HEK293T (cell line): ENCODE data around the gene DEUP1.
"Not testable (repeated sequence)": the region's sequence is repeated elsewhere in the genome, so short reads cannot be mapped to it uniquely, and the experiment has no call there.

Experiments used
- CTCF ChIA-PET: fragments of 350-600 bp; formaldehyde crosslinking; extraction: SDS; loops from one replicate; lab custom pipeline; 2021; ENCODE audit warnings: antibody characterized with exemption, inconsistent platforms; lab: Yijun Ruan, JAX
- POLR2A ChIA-PET: fragments of 350-600 bp; formaldehyde crosslinking; extraction: SDS; loops from one replicate; lab custom pipeline; 2020; ENCODE audit warnings: antibody characterized with exemption, inconsistent platforms; lab: Yijun Ruan, JAX
- DNase-seq: peaks from one replicate; pipeline ENCODE4 v3.0.0; 2012; ENCODE audit warnings: mixed read lengths; ENCODE audit errors: extremely low spot score
- ARNT ChIP-seq: fragments of 450-650 bp; IDR thresholded peaks from 2 replicates; pipeline ENCODE4 v1.6.1; 2017; ENCODE audit warnings: mild to moderate bottlenecking
- BHLHE40 ChIP-seq: fragments of 450-650 bp; IDR thresholded peaks from 2 replicates; pipeline ENCODE4 v1.6.1; 2016; ENCODE audit warnings: mild to moderate bottlenecking, moderate library complexity, borderline replicate concordance
- CTBP1 ChIP-seq: fragments of 450-650 bp; IDR thresholded peaks from 2 replicates; pipeline ENCODE4 v1.6.1; 2016; ENCODE audit warnings: borderline replicate concordance
- ELF4 ChIP-seq: fragments of 450-650 bp; IDR thresholded peaks from 2 replicates; pipeline ENCODE4 v1.6.1; 2017; ENCODE audit warnings: antibody characterized with exemption
- FOXA1 ChIP-seq: fragments of 450-650 bp; IDR thresholded peaks from 2 replicates; pipeline ENCODE4 v1.6.1; 2016; ENCODE audit warnings: mild to moderate bottlenecking
- FOXK2 ChIP-seq: fragments of 450-650 bp; IDR thresholded peaks from 2 replicates; pipeline ENCODE4 v1.6.1; 2016; ENCODE audit warnings: mild to moderate bottlenecking
- FOXM1 ChIP-seq: fragments of 450-650 bp; IDR thresholded peaks from 2 replicates; pipeline ENCODE4 v1.6.1; 2017; ENCODE audit warnings: mild to moderate bottlenecking, borderline replicate concordance
- HDGF ChIP-seq: fragments of 450-650 bp; IDR thresholded peaks from 2 replicates; pipeline ENCODE4 v1.6.1; 2017; ENCODE audit warnings: antibody characterized with exemption, borderline replicate concordance
- L3MBTL2 ChIP-seq: fragments of 450-650 bp; conservative IDR thresholded peaks from 2 replicates; pipeline ENCODE4 v1.6.1; 2016; ENCODE audit warnings: mild to moderate bottlenecking
- LEF1 ChIP-seq: fragments of 450-650 bp; IDR thresholded peaks from 2 replicates; pipeline ENCODE4 v1.6.1; 2017; ENCODE audit warnings: mild to moderate bottlenecking, borderline replicate concordance
- NFRKB ChIP-seq: fragments of 450-650 bp; IDR thresholded peaks from 2 replicates; pipeline ENCODE4 v1.6.1; 2016; ENCODE audit warnings: mild to moderate bottlenecking, moderate library complexity
- PKNOX1 ChIP-seq: fragments of 450-650 bp; IDR thresholded peaks from 2 replicates; pipeline ENCODE4 v1.6.1; 2016
- SP1 ChIP-seq: fragments of 450-650 bp; IDR thresholded peaks from 2 replicates; pipeline ENCODE4 v1.6.1; 2017
- SUZ12 ChIP-seq: fragments of 450-650 bp; IDR thresholded peaks from 2 replicates; pipeline ENCODE4 v1.6.1; 2016; ENCODE audit warnings: mild to moderate bottlenecking
- TARDBP ChIP-seq: fragments of 450-650 bp; IDR thresholded peaks from 2 replicates; pipeline ENCODE4 v1.6.1; 2016
- ZNF384 ChIP-seq: fragments of 450-650 bp; IDR thresholded peaks from 2 replicates; pipeline ENCODE4 v1.6.1; 2016

Gene DEUP1

GRCh38 chr11:93394488-93394887, 63.9 kb downstream of the DEUP1 start:
- DNase-seq, result no peak
- no peak for TF ChIP-seq ARNT
- ChIA-PET CTCF (no interaction called here), POLR2A (no interaction called here)

- no peak for DNase-seq
- TF ChIP-seq FOXM1 (no peak), FOXK2 (no peak), SP1 (no peak), ARNT (no peak), FOXA1 (no peak), ELF4 (no peak), TARDBP (no peak), BHLHE40 (no peak), NFRKB (no peak), LEF1 (no peak), CTBP1 (no peak), L3MBTL2 (no peak), SUZ12 (no peak), HDGF (no peak), PKNOX1 (no peak), ZNF384 (no peak)
- POLR2A ChIA-PET, result no interaction called here
- CTCF ChIA-PET, result no interaction called here
Measured at GRCh38 chr11:93396316-93396715, 65.8 kb downstream of the DEUP1 start.

GRCh38 chr11:93403930-93404329, 73.4 kb downstream of the DEUP1 start:
- DNase-seq, result no peak
- ChIA-PET POLR2A (no interaction called here), CTCF (no interaction called here)

GRCh38 chr11:93407777-93408401, 77.3 kb downstream of the DEUP1 start:
- POLR2A ChIA-PET, result no interaction called here
- TF ChIP-seq ELF4 (peak; percentile 54; the same call in 1 of the 2 replicates), LEF1 (no peak)
- DNase-seq, result no peak
- CTCF ChIA-PET, result no interaction called here

More at GRCh38 chr11:93403930-93404329, 73.4 kb downstream of the DEUP1 start:
- no peak for TF ChIP-seq FOXK2
- no peak for TF ChIP-seq FOXA1
- TF ChIP-seq SUZ12, result no peak
- TF ChIP-seq ZNF384, result no peak
- TF ChIP-seq L3MBTL2, result no peak
- no peak for TF ChIP-seq ARNT
- no peak for TF ChIP-seq FOXM1

- no peak for DNase-seq
- TF ChIP-seq BHLHE40 (no peak), ZNF384 (no peak), ARNT (no peak), FOXA1 (no peak), CTBP1 (no peak)
- POLR2A ChIA-PET, result no interaction called here
- CTCF ChIA-PET, result no interaction called here
Measured at GRCh38 chr11:93410441-93410840, 79.9 kb downstream of the DEUP1 start.

- TF ChIP-seq SP1 (no peak), ARNT (no peak), FOXA1 (no peak), FOXM1 (no peak), CTBP1 (no peak), ELF4 (no peak), BHLHE40 (no peak), SUZ12 (no peak), ZNF384 (no peak), NFRKB (no peak), FOXK2 (no peak), LEF1 (no peak), PKNOX1 (no peak), L3MBTL2 (no peak), TARDBP (no peak), HDGF (no peak)
- no peak for DNase-seq
- CTCF ChIA-PET, result no interaction called here
- POLR2A ChIA-PET, result no interaction called here
Measured at GRCh38 chr11:93411705-93412104, 81.2 kb downstream of the DEUP1 start.

- CTCF ChIA-PET, result no interaction called here
- DNase-seq, result no peak
- TF ChIP-seq BHLHE40 (no peak), ELF4 (no peak), FOXA1 (no peak), PKNOX1 (no peak), LEF1 (no peak), ZNF384 (no peak), HDGF (no peak), CTBP1 (no peak), L3MBTL2 (no peak), NFRKB (no peak), SUZ12 (no peak), SP1 (no peak), TARDBP (no peak)
- POLR2A ChIA-PET, result no interaction called here
Measured at GRCh38 chr11:93432247-93432646, 101.7 kb downstream of the DEUP1 start.

GRCh38 chr11:93443232-93443631, 112.7 kb downstream of the DEUP1 start:
- DNase-seq, POLR2A ChIA-PET, CTCF ChIA-PET: not testable (repeated sequence)
